Activated naive CD8-positive, alpha-beta T cell treated with anti-CD3 and anti-CD28 coated beads, Interleukin-2, amount 10 ng/mL, durations not matched to agents 7 days and 5 days (primary cell): ENCODE data around the gene TTC12. TPM values are rescaled to one million over a fixed set of nuclear protein-coding genes. Genes with fewer than 3 reads are reported as not detected.
A peak's percentile ranks its signal among the peaks of the same experiment; 100 is the strongest.

Experiments used
- ATAC-seq: fragments of 150-1000 bp; cut with Tn5 transposase; one replicate; pipeline ENCODE4 v1.10.0; 2021; ENCODE audit warnings: low read depth, moderate library complexity
- POLR2A ChIA-PET: fragments of 350-600 bp; sonication (Branson Sonifier 250); formaldehyde crosslinking; loops from one replicate; lab custom pipeline; 2021; ENCODE audit warnings: antibody characterized with exemption; lab: Charles Lee
- DNase-seq: peaks from one replicate; pipeline ENCODE4 v3.0.0; 2021
- H3K27ac Mint-ChIP-seq: one replicate; pipeline ENCODE4 v1.8.0; 2022; ENCODE audit warnings: mild to moderate bottlenecking, mixed read lengths
- H3K27me3 Mint-ChIP-seq: one replicate; pipeline ENCODE4 v1.8.0; 2022; ENCODE audit warnings: mild to moderate bottlenecking, moderate library complexity, mixed read lengths
- H3K36me3 Mint-ChIP-seq: one replicate; pipeline ENCODE4 v1.8.0; 2021; ENCODE audit warnings: mild to moderate bottlenecking, mixed read lengths
- H3K4me1 Mint-ChIP-seq: one replicate; pipeline ENCODE4 v1.8.0; 2021; ENCODE audit warnings: mixed read lengths
- H3K4me3 Mint-ChIP-seq: one replicate; pipeline ENCODE4 v1.8.0; 2022; ENCODE audit warnings: mild to moderate bottlenecking, moderate library complexity, mixed read lengths
- H3K9me3 Mint-ChIP-seq: one replicate; pipeline ENCODE4 v1.8.0; 2021; ENCODE audit warnings: mixed read lengths
- total RNA-seq, 2 experiments: library from RNA; stranded (reverse); gene quantifications; one replicate each; pipeline ENCODE4 v1.2.3, GENCODE V29; 2021

TTC12 gene, protein sequence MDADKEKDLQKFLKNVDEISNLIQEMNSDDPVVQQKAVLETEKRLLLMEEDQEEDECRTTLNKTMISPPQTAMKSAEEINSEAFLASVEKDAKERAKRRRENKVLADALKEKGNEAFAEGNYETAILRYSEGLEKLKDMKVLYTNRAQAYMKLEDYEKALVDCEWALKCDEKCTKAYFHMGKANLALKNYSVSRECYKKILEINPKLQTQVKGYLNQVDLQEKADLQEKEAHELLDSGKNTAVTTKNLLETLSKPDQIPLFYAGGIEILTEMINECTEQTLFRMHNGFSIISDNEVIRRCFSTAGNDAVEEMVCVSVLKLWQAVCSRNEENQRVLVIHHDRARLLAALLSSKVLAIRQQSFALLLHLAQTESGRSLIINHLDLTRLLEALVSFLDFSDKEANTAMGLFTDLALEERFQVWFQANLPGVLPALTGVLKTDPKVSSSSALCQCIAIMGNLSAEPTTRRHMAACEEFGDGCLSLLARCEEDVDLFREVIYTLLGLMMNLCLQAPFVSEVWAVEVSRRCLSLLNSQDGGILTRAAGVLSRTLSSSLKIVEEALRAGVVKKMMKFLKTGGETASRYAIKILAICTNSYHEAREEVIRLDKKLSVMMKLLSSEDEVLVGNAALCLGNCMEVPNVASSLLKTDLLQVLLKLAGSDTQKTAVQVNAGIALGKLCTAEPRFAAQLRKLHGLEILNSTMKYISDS
- 10 to 100 TPM; 37.4 to 45.6 TPM for total RNA-seq

DNA sequence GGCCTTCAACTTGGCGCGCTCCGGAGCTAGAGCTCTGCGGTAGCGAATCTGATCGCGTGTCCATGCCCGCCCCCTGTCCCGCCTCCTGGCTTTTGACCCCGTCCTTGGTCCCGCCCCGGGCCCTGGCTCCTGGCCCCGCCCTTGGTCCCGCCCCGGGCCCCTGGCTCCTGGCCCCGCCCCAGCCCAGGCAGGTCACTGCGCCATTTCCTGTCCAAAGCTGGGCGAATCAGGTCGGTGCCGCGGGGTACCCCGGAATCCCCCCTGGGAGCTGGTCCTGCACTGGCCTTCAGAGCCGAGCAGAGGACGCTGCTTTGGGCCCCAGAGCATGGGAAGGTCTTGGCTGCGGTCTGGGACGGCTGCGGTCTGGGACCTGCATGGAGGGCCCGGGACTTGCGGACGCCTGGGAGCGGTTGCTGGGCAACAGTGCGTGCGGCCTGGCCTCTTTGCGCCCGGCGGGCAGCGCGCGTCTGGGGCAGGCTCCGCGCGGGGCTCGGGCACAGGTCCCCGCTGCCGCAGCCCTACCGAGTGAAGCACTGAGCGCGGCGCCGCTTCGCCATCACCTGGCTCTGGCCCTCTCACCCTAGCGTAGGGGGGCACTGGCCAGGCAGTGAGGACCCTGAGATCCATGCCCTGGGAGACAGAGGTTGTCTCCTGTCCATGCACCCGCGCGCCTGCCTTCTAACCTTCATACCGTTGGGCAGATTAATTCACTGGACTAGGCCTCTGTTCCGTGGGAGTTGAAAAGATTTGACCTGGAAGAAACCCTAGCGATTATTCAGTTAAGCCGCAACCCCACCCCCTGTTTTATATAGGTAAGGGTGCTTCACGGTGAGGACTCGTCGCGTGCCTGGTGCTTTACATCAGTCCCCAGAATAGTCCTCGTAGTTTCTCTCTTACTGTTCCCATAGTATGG lies at the start of gene TTC12:
TTC12 (plus strand) TSS at position 195 of the 913 bp plus-strand sequence. CDS start 1,675 bp downstream, outside the sequence.
- Mint-ChIP-seq H3K9me3 (no peaks in the 10 kb centered on the region), H3K36me3 (peaks cover 19% of the 10 kb centered on the region), H3K4me3 (peak within 1 kb of the TSS; percentile 77), H3K27ac (peak within 1 kb of the TSS; percentile 72), H3K27me3 (no peaks in the 10 kb centered on the region), H3K4me1 (peaks cover 12% of the 10 kb centered on the region)
- ATAC-seq (peak; percentile 97), DNase-seq (peak; percentile 97)
- POLR2A ChIA-PET: interaction anchor here (0.6 kb wide), 2 partner anchors 559 to 1466 kb away, joined by 4 read pairs; no protein-coding TSS in a partner anchor

DNA sequence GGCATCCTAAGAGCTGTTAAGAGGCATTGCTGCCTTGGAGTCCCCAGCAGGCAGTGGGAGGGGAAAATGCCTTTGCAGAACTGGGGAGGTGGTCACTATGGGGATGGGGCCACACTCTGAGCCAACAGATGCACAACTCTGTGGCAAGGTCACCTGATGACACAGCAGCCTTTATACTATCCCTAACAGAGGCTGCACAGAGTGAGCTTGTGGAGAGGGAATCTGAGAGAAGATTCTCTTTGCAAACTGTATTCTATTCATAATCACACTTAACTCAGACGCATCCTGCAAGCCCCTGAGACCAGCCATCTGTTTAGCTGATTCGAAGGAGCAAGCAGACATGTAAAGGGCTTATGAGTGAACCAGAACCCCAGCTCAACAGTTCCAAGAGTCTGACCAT lies 49.0 kb upstream of the TTC12 start:
- ATAC-seq: no peak

DNA sequence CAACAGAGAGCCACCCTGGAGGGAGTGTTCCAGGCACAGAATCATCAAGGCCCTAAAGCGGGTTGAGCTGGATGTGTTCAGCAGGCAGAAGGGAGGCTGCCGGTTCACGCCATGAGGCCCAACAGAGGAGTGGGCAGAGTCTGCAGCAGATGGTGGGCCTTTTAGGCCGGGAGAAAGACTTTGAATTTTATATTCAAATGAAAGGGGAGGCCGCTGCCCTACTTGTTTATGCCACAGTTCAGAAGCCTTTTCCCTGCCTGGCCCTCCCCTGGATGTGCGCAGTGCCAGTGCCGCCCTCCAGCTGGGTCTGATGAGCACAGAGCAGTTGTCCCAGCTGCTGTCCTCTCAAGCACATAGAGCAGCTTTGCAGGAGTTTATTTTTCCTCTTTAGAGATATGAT lies 46.9 kb upstream of the TTC12 start:
- H3K4me1 Mint-ChIP-seq: no peaks in the 10 kb centered on the region
- no peak for ATAC-seq
- POLR2A ChIA-PET: no interaction called here

More for the DNA sequence above, 49.0 kb upstream of the TTC12 start:
- H3K27ac Mint-ChIP-seq: no peak overlapping the region
- peaks cover 8% of the 10 kb centered on the region for H3K27me3 Mint-ChIP-seq
- DNase-seq: no peak
- POLR2A ChIA-PET: no interaction called here
- no peaks in the 10 kb centered on the region for H3K36me3 Mint-ChIP-seq
- no peak overlapping the region for H3K4me3 Mint-ChIP-seq
- peaks cover 2% of the 10 kb centered on the region for H3K4me1 Mint-ChIP-seq
- H3K9me3 Mint-ChIP-seq: no peaks in the 10 kb centered on the region

DNA sequence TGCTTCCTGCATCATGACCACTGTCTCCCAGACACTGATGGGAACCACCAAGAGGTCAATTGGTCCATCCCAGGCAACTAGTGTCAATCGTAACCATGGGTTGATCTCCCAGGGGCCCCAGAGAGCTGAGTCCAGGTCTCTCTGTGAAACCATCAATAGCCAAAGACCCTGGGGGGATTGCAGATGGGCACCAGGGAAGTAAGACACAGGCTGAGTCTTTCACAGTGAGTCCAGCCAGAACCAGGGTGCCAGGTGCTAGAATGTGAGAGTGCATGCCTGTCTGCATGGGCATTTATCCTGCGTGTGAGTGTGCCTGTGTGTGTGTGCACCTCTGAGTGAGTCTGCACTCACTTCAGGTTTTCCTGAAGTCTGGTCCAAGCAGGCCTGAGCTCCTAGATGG lies 45.3 kb upstream of the TTC12 start:
- Mint-ChIP-seq H3K9me3 (no peaks in the 10 kb centered on the region), H3K36me3 (no peaks in the 10 kb centered on the region), H3K4me3 (no peak overlapping the region), H3K27me3 (peaks cover 5% of the 10 kb centered on the region), H3K4me1 (no peaks in the 10 kb centered on the region), H3K27ac (no peak overlapping the region)
- POLR2A ChIA-PET: no interaction called here
- no peak for DNase-seq
- no peak for ATAC-seq

More for the DNA sequence above, 46.9 kb upstream of the TTC12 start:
- no peak overlapping the region for H3K27ac Mint-ChIP-seq
- H3K4me3 Mint-ChIP-seq: no peak overlapping the region
- H3K36me3 Mint-ChIP-seq: no peaks in the 10 kb centered on the region
- peaks cover 8% of the 10 kb centered on the region for H3K27me3 Mint-ChIP-seq
- no peaks in the 10 kb centered on the region for H3K9me3 Mint-ChIP-seq
- no peak for DNase-seq

DNA sequence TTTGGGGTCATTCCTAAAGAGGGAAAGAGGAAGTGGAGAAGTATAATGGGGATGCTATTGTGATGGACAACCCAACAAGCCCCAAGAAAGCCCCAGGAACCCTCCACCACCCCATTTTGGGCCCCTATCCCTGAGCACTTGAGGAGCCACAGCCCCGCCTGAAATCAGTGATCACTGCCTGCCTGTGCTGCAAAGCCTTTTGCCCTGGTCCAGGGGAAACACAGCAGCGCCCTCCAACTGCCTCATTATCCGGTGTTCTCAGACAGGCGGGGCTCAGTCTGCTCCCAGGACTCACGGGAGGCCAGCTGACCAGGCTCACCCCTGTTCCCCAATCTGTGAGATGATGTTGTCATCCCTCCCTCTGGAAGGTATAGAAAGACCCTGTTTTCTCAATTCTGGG lies 44.7 kb upstream of the TTC12 start:
- Mint-ChIP-seq H3K4me1 (no peaks in the 10 kb centered on the region), H3K36me3 (no peaks in the 10 kb centered on the region), H3K27ac (no peak overlapping the region), H3K4me3 (no peak overlapping the region), H3K27me3 (peaks cover 5% of the 10 kb centered on the region), H3K9me3 (no peaks in the 10 kb centered on the region)
- ATAC-seq: no peak
- no peak for DNase-seq
- POLR2A ChIA-PET: no interaction called here

DNA sequence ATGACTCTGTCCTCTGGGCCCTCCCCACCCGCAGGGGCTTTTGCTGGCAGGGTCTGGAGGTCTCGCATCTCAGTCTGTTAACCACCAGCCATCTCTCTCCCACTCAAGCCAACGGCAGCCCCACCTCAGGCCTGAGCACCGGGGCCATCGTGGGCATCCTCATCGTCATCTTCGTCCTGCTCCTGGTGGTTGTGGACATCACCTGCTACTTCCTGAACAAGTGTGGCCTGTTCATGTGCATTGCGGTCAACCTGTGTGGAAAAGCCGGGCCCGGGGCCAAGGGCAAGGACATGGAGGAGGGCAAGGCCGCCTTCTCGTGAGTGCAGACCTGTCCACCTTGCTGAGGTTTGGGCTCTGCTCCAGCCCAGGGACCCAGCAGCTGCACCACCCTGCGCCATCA lies 44.3 kb upstream of the TTC12 start:
- POLR2A ChIA-PET: no interaction called here

DNA sequence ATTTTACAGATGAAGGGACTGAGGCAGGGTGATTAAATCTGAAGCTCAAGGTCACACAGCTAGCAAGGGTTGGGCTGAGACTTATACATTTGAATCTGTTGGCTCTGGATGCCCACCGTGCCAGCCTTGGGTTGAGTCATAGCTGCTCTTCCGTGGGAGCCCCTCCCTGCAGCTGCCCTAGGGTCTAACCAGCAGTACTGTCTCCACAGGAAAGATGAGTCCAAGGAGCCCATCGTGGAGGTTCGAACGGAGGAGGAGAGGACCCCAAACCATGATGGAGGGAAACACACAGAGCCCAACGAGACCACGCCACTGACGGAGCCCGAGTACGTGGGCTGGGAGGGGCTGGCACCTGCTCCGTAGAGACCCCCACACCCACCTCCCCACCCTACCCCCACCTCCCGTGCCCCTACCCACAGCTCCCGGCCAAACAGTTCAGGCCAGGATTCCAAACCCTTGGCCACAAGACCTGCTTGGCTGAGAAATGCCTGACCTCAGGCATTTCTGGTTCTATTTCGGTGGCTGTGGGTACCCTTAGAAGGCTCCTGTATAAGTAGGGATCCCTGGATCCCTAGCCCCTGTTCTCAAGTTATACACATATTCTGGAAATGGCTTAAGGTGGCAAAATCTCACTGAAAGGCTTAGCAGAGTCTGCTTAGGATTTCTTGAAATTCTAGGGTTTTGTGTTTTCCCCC lies 42.7 kb upstream of the TTC12 start:
- DNase-seq: no peak
- Mint-ChIP-seq H3K9me3 (no peaks in the 10 kb centered on the region), H3K4me1 (no peaks in the 10 kb centered on the region), H3K36me3 (no peaks in the 10 kb centered on the region), H3K4me3 (no peak overlapping the region), H3K27ac (no peak overlapping the region), H3K27me3 (peaks cover 5% of the 10 kb centered on the region)
- ATAC-seq: no peak
- POLR2A ChIA-PET: no interaction called here

More for the DNA sequence above, 44.3 kb upstream of the TTC12 start:
- Mint-ChIP-seq H3K27ac (no peak overlapping the region), H3K9me3 (no peaks in the 10 kb centered on the region), H3K4me1 (no peaks in the 10 kb centered on the region), H3K36me3 (no peaks in the 10 kb centered on the region), H3K27me3 (peaks cover 5% of the 10 kb centered on the region), H3K4me3 (no peak overlapping the region)
- DNase-seq (no peak), ATAC-seq (no peak)

DNA sequence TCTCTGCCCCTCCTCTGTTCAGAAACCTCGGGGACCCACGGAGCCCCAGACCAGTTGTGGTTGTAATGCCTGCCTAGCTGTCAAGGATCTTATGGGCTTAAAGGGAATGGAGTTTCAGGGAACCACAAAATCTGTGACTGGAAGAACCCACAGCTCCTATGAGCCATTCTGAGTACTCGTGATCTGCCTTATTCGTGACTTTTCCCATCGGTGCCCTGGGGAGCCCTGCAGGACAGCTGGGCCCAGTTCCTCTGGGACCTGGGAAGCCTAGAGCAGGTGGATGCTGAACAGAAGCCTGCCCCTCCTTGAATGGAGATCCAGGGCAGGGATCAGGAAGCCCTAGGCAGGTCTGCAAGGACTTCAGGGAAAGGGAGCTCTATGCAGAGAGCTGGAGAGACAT lies 42.1 kb upstream of the TTC12 start:
- DNase-seq: no peak
- Mint-ChIP-seq H3K4me3 (no peak overlapping the region), H3K36me3 (no peaks in the 10 kb centered on the region), H3K9me3 (no peaks in the 10 kb centered on the region), H3K27ac (no peak overlapping the region), H3K4me1 (no peaks in the 10 kb centered on the region), H3K27me3 (no peaks in the 10 kb centered on the region)
- POLR2A ChIA-PET: no interaction called here
- no peak for ATAC-seq

DNA sequence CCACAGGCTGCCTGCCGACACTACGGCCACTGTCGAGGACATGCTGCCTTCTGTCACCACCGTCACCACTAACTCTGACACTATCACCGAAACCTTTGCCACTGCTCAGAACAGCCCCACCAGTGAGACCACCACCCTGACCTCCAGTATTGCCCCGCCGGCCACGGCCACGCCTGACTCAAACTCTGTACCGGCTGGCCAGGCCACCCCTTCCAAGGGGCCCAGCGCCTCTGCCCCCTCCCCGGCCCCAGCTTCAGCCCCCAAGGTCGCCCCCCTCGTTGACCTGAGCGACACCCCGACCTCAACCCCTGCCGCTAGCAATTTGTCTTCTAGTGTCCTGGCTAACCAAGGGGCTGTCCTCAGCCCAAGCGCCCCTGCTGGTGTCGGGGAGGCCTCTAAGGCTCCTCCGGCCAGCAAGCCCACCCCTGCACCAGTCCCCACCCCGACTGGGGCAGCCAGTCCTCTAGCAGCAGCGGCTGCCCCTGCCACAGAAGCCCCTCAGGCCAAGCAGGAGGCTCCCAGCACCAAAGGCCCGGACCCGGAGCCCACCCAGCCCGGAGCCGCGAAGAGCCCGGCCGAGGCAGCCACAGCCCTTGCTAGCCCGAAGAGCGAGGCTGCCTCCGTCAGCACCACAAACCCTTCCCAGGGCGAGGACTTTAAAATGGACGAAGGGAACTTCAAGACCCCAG lies 41.3 kb upstream of the TTC12 start:
- POLR2A ChIA-PET: no interaction called here
- ATAC-seq: no peak
- no peak overlapping the region for H3K4me3 Mint-ChIP-seq
- DNase-seq: no peak
- no peaks in the 10 kb centered on the region for H3K4me1 Mint-ChIP-seq
- no peak overlapping the region for H3K27ac Mint-ChIP-seq
- no peaks in the 10 kb centered on the region for H3K9me3 Mint-ChIP-seq
- no peaks in the 10 kb centered on the region for H3K27me3 Mint-ChIP-seq
- no peaks in the 10 kb centered on the region for H3K36me3 Mint-ChIP-seq

DNA sequence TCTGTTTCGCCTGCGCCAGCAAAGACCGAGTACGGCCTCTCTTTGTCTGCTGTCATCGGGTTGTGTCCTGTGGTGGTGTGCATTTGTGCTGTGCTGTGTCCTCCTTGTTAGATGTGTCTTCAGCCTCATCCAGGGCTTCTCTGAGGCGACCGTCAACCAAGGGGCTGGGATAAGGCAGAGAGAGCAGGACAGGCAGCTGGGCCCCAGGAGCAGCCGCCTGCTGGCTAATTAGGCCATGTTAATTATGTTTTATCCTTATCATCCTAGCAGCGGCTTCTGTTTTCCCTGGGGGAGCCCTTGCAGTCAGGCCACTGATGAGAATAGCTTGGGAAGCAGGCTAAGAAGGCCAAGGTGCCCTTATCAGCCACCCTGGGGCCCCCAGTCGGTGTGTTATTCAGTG lies 40.7 kb upstream of the TTC12 start:
- POLR2A ChIA-PET: no interaction called here
- Mint-ChIP-seq H3K4me1 (peaks cover 3% of the 10 kb centered on the region), H3K27ac (no peak overlapping the region), H3K4me3 (no peak overlapping the region), H3K36me3 (no peaks in the 10 kb centered on the region), H3K9me3 (no peaks in the 10 kb centered on the region), H3K27me3 (no peaks in the 10 kb centered on the region)
- ATAC-seq (no peak), DNase-seq (no peak)

DNA sequence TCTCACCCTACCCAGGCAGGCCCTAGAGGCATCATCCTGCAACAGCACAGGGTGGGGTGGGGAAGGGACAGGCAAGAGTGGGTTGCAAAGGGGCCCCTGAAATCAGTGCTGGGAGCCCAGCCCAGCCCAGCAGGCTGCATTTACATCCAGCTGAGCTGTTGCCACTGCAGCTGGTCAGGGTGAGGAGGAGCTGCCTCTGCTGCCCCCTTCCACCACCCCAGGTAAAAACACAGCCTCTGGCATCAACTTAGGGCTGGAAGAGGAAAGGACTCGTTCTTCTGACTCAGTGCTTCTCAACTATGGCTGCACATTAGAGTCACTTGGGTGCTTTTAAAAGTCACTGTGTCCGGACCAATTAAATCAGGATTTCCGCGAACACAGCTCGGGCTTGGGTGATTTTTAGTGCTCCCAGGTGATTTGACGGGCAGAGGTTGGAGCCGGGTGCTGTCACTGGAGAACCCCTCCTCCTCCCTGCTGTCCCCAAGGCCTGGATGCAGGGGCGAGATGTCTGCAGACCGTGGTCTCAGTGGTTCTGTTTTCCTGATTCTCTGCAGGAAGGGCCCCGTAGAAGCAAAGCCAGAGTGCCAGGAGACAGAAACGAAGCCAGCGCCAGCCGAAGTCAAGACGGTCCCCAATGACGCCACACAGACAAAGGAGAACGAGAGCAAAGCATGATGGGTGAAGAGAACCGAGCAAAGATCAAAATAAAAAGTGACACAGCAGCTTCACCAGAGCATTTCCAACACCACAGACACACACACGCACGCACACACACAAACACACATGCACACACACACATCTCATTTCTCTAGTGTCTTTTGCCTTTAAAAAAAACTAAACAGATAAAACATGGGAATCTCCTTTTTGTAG lies 39.4 kb upstream of the TTC12 start:
- Mint-ChIP-seq H3K27ac (no peak overlapping the region), H3K9me3 (no peaks in the 10 kb centered on the region), H3K4me1 (peaks cover 3% of the 10 kb centered on the region), H3K36me3 (no peaks in the 10 kb centered on the region), H3K4me3 (no peak overlapping the region), H3K27me3 (no peaks in the 10 kb centered on the region)
- POLR2A ChIA-PET: no interaction called here
- no peak for DNase-seq
- no peak for ATAC-seq

DNA sequence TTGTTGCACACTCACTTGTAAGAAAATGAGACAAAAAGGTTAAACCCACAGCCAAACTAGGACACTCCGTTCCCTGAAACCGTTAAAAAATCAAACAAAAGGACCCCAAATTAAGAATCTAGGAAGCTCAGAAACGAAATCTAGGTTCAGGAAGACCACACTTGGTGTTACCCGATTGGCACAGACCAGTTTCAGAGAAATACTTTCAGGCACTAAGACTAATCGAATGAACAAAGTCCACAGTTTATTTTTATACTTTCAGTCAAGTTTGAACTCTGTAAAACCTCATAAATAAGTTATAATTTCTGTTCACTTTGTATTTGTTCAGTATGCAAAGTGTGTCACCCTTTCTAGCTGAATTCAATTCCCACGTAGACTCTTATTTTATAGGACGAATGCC lies 38.8 kb upstream of the TTC12 start:
- no peak overlapping the region for H3K27ac Mint-ChIP-seq
- DNase-seq: no peak
- no peaks in the 10 kb centered on the region for H3K9me3 Mint-ChIP-seq
- no peak overlapping the region for H3K4me3 Mint-ChIP-seq
- H3K4me1 Mint-ChIP-seq: peaks cover 3% of the 10 kb centered on the region
- no peaks in the 10 kb centered on the region for H3K36me3 Mint-ChIP-seq
- H3K27me3 Mint-ChIP-seq: no peaks in the 10 kb centered on the region
- POLR2A ChIA-PET: no interaction called here
- no peak for ATAC-seq
